Bronchial epithelial cell (primary cell): ENCODE results near the gene RETREG1. TPM values are rescaled to one million over a fixed set of nuclear protein-coding genes. Genes with fewer than 3 reads are reported as not detected.

Experiments used
- DNase-seq: peaks from one replicate; pipeline ENCODE4 v3.0.0-alpha.2; 2010; ENCODE audit warnings: low read depth
- FAIRE-seq: peaks from 2 replicates; lab custom pipeline; 2011; peaks lifted over from hg19 to GRCh38; lab: Jason Lieb, UNC
- H3K27me3 ChIP-seq: 2 replicates; pipeline ENCODE4 v1.5.1; 2011; ENCODE audit warnings: low read length; ENCODE audit not compliant: control insufficient read depth, insufficient read depth
- H3K36me3 ChIP-seq: 2 replicates; pipeline ENCODE4 v1.5.1; 2011; ENCODE audit warnings: low read length; ENCODE audit not compliant: control insufficient read depth, insufficient read depth
- H3K4me3 ChIP-seq: 2 replicates; pipeline ENCODE4 v1.5.1; 2011; ENCODE audit warnings: mild to moderate bottlenecking, low read depth, low read length, control low read depth
- CTCF ChIP-seq: IDR thresholded peaks from 2 replicates; pipeline ENCODE4 v1.5.1; 2011; ENCODE audit warnings: mild to moderate bottlenecking, moderate library complexity, low read length, control low read depth, inconsistent platforms; ENCODE audit not compliant: insufficient read depth, severe bottlenecking
- total RNA-seq: library from RNA; depleted of rRNA; stranded (reverse); fragments of >200 nt; gene quantifications from 2 replicates; pipeline ENCODE4 v1.2.1, GENCODE V29; 2014

The RETREG1 gene
- total RNA-seq, 1 donor from 2014 or later: 0.53 TPM

GRCh38 chr5:16508730-16509531 is 107.9 kb downstream of the RETREG1 start:
- peak; percentile 75 for DNase-seq
- Histone ChIP-seq H3K27me3 (no peaks in the 10 kb centered on the region), H3K4me3 (no peak overlapping the region), H3K36me3 (no peaks in the 10 kb centered on the region)
- no peak for TF ChIP-seq CTCF
- FAIRE-seq: no peak

GRCh38 chr5:16507716-16508115 is 109.1 kb downstream of the RETREG1 start:
- Histone ChIP-seq H3K4me3 (no peak overlapping the region), H3K27me3 (no peaks in the 10 kb centered on the region), H3K36me3 (no peaks in the 10 kb centered on the region)
- DNase-seq (peak; percentile 7), FAIRE-seq (no peak)
- no peak for TF ChIP-seq CTCF

- FAIRE-seq: no peak
- Histone ChIP-seq H3K27me3 (no peaks in the 10 kb centered on the region), H3K36me3 (no peaks in the 10 kb centered on the region), H3K4me3 (no peak overlapping the region)
- no peak for DNase-seq
- no peak for TF ChIP-seq CTCF
These were observed 110.9 kb downstream of the RETREG1 start for GRCh38 chr5:16505904-16506303.

GRCh38 chr5:16505140-16505891 is 111.5 kb downstream of the RETREG1 start:
- no peak overlapping the region for H3K4me3 ChIP-seq
- H3K27me3 ChIP-seq: no peaks in the 10 kb centered on the region
- H3K36me3 ChIP-seq: no peaks in the 10 kb centered on the region
- DNase-seq: no peak
- TF ChIP-seq CTCF: no peak
- no peak for FAIRE-seq

GRCh38 chr5:16504571-16504970 is 112.2 kb downstream of the RETREG1 start:
- DNase-seq: no peak
- Histone ChIP-seq H3K4me3 (no peak overlapping the region), H3K27me3 (no peaks in the 10 kb centered on the region), H3K36me3 (no peaks in the 10 kb centered on the region)
- no peak for FAIRE-seq
- TF ChIP-seq CTCF: no peak
